ENCODE data around the gene ORC4. TPM values are rescaled to one million over a fixed set of nuclear protein-coding genes. Genes with fewer than 3 reads are reported as not detected.

The ORC4 gene
- polyA plus RNA-seq, 1 donor (not counting 4 experiments of a cell fraction or from before 2014, with no cell fraction given), result 62.4 TPM

DNA sequence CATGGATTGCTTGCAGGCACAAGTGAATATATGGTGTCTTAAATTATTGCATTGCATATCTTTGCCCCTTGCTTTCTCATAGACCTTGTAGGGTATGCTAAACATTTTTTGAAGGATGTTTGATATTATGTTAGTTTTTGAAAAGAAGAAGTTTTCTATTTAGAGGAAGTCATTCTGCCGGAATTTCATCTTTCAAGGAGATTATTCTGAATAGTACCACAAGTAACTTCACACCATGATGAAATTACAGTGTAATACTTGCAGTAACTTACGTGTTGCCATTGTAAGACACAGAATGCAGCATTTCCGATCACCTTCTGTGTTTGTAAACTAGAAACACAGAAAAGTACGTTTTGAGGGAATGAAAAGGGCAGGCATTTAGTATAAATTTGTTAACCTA is 103.8 kb downstream of the ORC4 start:
- H3K9me3 ChIP-seq (ENCODE audit: control insufficient read depth, low read depth, low read length), result no peaks in the 10 kb centered on the region
- no peaks in the 10 kb centered on the region for H3K36me3 ChIP-seq (ENCODE audit: control insufficient read depth in 2 of 2, extremely low read depth in 1 of 2, insufficient read depth in 2 of 2, low read length in 2 of 2)
- no peak overlapping the region for H3K4me3 ChIP-seq (ENCODE audit: control insufficient read depth in 2 of 3, extremely low read depth in 1 of 3, insufficient read depth in 2 of 3, low read depth in 1 of 3, low read length in 3 of 3)
- no peak for TF ChIP-seq EZH2 (IDR thresholded peaks at IDR 0.05; ENCODE audit: low read length)
- no peak for FAIRE-seq
- DNase-seq (ENCODE audit: low read depth, low spot score), result no peak
- H3K27me3 ChIP-seq (ENCODE audit: control insufficient read depth, extremely low read depth, insufficient read depth, low read length), result no peaks in the 10 kb centered on the region
- H3K79me2 ChIP-seq (ENCODE audit: control insufficient read depth, insufficient read depth, low read length), result no peaks in the 10 kb centered on the region
- H2AFZ ChIP-seq (ENCODE audit: control insufficient read depth, low read length), result no peak overlapping the region
- H3K4me2 ChIP-seq (ENCODE audit: control insufficient read depth, extremely low read depth, insufficient read depth, low read depth, low read length), result no peak overlapping the region
- H3K9me1 ChIP-seq (ENCODE audit: control insufficient read depth, extremely low read depth, insufficient read depth, low read length), result no peaks in the 10 kb centered on the region
- peaks cover 4% of the 10 kb centered on the region for H3K4me1 ChIP-seq (ENCODE audit: control insufficient read depth, extremely low read depth, insufficient read depth, low read length)
- no peak overlapping the region for H3K9ac ChIP-seq (ENCODE audit: control insufficient read depth, extremely low read depth, insufficient read depth, low read length)
- H3K27ac ChIP-seq (ENCODE audit: control insufficient read depth, insufficient read depth, low read length), result no peak overlapping the region
- dilution Hi-C loops (cut with MboI; ENCODE audit: extremely low pct_ligation_motif_present, low sequenced_read_pairs), result loop anchor here (25.0 kb wide), 1 partner anchor 879 kb away; no protein-coding TSS in a partner anchor
- H4K20me1 ChIP-seq (ENCODE audit: control insufficient read depth, extremely low read depth, insufficient read depth, low read length), result no peaks in the 10 kb centered on the region

DNA sequence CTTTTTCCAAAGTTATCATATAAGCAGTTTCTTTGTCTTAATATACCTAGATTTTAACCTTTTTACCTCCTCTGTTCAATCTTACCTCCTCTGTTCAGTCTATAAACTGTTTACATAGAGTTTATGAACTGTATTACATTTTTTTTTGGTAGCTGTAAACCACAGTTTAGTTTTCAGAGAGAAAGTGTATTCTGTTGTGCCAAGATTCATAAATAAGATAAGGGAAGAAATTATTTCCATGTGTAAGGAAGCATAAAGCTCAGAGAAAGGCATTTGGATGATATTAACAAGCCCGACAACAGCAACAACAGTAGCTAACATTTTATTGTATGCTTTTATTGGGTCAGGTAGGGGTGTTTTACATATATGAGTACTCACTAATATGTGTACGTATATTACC is 104.5 kb downstream of the ORC4 start:
- Histone ChIP-seq H3K4me1 (ENCODE audit: control insufficient read depth, extremely low read depth, insufficient read depth, low read length) (peaks cover 4% of the 10 kb centered on the region), H3K9ac (ENCODE audit: control insufficient read depth, extremely low read depth, insufficient read depth, low read length) (no peak overlapping the region), H3K4me3 (ENCODE audit: control insufficient read depth in 2 of 3, extremely low read depth in 1 of 3, insufficient read depth in 2 of 3, low read depth in 1 of 3, low read length in 3 of 3) (no peak overlapping the region), H3K27me3 (ENCODE audit: control insufficient read depth, extremely low read depth, insufficient read depth, low read length) (no peaks in the 10 kb centered on the region), H3K79me2 (ENCODE audit: control insufficient read depth, insufficient read depth, low read length) (no peaks in the 10 kb centered on the region), H4K20me1 (ENCODE audit: control insufficient read depth, extremely low read depth, insufficient read depth, low read length) (no peaks in the 10 kb centered on the region), H3K9me1 (ENCODE audit: control insufficient read depth, extremely low read depth, insufficient read depth, low read length) (no peaks in the 10 kb centered on the region), H3K9me3 (ENCODE audit: control insufficient read depth, low read depth, low read length) (no peaks in the 10 kb centered on the region), H3K36me3 (ENCODE audit: control insufficient read depth in 2 of 2, extremely low read depth in 1 of 2, insufficient read depth in 2 of 2, low read length in 2 of 2) (no peaks in the 10 kb centered on the region), H3K4me2 (ENCODE audit: control insufficient read depth, extremely low read depth, insufficient read depth, low read depth, low read length) (no peak overlapping the region), H2AFZ (ENCODE audit: control insufficient read depth, low read length) (no peak overlapping the region), H3K27ac (ENCODE audit: control insufficient read depth, insufficient read depth, low read length) (no peak overlapping the region)
- no peak for DNase-seq (ENCODE audit: low read depth, low spot score)
- no peak for TF ChIP-seq EZH2 (IDR thresholded peaks at IDR 0.05; ENCODE audit: low read length)
- TF ChIP-seq, protein P1, sequence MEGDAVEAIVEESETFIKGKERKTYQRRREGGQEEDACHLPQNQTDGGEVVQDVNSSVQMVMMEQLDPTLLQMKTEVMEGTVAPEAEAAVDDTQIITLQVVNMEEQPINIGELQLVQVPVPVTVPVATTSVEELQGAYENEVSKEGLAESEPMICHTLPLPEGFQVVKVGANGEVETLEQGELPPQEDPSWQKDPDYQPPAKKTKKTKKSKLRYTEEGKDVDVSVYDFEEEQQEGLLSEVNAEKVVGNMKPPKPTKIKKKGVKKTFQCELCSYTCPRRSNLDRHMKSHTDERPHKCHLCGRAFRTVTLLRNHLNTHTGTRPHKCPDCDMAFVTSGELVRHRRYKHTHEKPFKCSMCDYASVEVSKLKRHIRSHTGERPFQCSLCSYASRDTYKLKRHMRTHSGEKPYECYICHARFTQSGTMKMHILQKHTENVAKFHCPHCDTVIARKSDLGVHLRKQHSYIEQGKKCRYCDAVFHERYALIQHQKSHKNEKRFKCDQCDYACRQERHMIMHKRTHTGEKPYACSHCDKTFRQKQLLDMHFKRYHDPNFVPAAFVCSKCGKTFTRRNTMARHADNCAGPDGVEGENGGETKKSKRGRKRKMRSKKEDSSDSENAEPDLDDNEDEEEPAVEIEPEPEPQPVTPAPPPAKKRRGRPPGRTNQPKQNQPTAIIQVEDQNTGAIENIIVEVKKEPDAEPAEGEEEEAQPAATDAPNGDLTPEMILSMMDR (optimal IDR thresholded peaks at IDR 0.05 in 1 of 3, IDR thresholded peaks at IDR 0.05 in 1 of 3, conservative IDR thresholded peaks at IDR 0.05 in 1 of 3; ENCODE audit: extremely low read depth in 1 of 3, insufficient read depth in 2 of 3, low read length in 3 of 3), result no peak
- dilution Hi-C loops (cut with MboI; ENCODE audit: extremely low pct_ligation_motif_present, low sequenced_read_pairs), result loop anchor here (25.0 kb wide), 1 partner anchor 879 kb away; no protein-coding TSS in a partner anchor
- no peak for FAIRE-seq

All from keratinocyte (primary cell).